Measurements from ENCODE around the gene MOG.

DNA sequence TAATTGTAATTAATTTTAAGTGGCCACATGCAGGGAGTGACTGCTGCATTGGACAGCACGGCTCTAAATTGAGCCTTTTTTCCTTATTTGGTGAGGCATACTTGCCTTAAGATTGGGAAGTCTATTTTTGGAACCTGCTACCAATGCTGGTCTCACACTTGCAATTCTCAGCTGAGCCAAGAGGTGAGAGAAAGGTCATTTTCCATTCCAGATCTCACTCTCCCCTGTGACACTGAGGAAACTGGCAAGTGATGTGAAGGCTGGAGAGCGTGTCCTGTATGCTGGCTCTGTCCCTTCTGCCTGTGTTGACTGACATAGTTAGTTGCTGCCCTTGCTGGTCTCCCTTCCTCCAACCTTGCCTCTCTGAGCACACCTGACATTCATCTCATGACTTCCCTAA is 735 bp upstream of the MOG start:
- TF ChIP-seq, protein P1, sequence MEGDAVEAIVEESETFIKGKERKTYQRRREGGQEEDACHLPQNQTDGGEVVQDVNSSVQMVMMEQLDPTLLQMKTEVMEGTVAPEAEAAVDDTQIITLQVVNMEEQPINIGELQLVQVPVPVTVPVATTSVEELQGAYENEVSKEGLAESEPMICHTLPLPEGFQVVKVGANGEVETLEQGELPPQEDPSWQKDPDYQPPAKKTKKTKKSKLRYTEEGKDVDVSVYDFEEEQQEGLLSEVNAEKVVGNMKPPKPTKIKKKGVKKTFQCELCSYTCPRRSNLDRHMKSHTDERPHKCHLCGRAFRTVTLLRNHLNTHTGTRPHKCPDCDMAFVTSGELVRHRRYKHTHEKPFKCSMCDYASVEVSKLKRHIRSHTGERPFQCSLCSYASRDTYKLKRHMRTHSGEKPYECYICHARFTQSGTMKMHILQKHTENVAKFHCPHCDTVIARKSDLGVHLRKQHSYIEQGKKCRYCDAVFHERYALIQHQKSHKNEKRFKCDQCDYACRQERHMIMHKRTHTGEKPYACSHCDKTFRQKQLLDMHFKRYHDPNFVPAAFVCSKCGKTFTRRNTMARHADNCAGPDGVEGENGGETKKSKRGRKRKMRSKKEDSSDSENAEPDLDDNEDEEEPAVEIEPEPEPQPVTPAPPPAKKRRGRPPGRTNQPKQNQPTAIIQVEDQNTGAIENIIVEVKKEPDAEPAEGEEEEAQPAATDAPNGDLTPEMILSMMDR (IDR thresholded peaks at IDR 0.05; ENCODE audit: borderline replicate concordance, extremely low read depth, low read length, poor library complexity, severe bottlenecking), result no peak
- no peak for TF ChIP-seq EZH2 (IDR thresholded peaks at IDR 0.05; ENCODE audit: borderline replicate concordance, low read depth, low read length, severe bottlenecking)
